SK-N-SH treated with all-trans-retinoic acid at 6 μM for 48 hours (cell line): ENCODE data around the gene RGL4.
"Not testable (repeated sequence)": the region's sequence is repeated elsewhere in the genome, so short reads cannot be mapped to it uniquely, and the experiment has no call there.

Experiments
- ATAC-seq: fragments of 200-7000 bp; cut with Tn5 transposase; 3 replicates; pipeline ENCODE4 v1.9.1; 2020; ENCODE audit warnings: mild to moderate bottlenecking, moderate library complexity
- BACH2 ChIP-seq: fragments of 250-450 bp; sonication (Bioruptor Pico); IDR thresholded peaks from 2 replicates; pipeline ENCODE4 v1.9.0; 2021; ENCODE audit warnings: mild to moderate bottlenecking, borderline replicate concordance
- CREB5 ChIP-seq: fragments of 250-450 bp; sonication (Bioruptor Pico); IDR thresholded peaks from 2 replicates; pipeline ENCODE4 v1.5.1; 2020; ENCODE audit warnings: low read depth, mild to moderate bottlenecking, moderate library complexity
- CSDC2 ChIP-seq: fragments of 250-450 bp; sonication (Bioruptor Pico); IDR thresholded peaks from 2 replicates; pipeline ENCODE4 v1.5.0; 2020; ENCODE audit warnings: mild to moderate bottlenecking, moderate library complexity
- CSRNP3 ChIP-seq: fragments of 250-450 bp; sonication (Bioruptor Pico); IDR thresholded peaks from 2 replicates; pipeline ENCODE4 v1.5.1; 2021; ENCODE audit warnings: mild to moderate bottlenecking, moderate library complexity
- ESRRG ChIP-seq: fragments of 250-450 bp; sonication (Bioruptor Pico); IDR thresholded peaks from 2 replicates; pipeline ENCODE4 v1.6.1; 2021; ENCODE audit warnings: mild to moderate bottlenecking
- GLIS3 ChIP-seq: fragments of 250-450 bp; sonication (Bioruptor Pico); IDR thresholded peaks from 2 replicates; pipeline ENCODE4 v1.5.0; 2020; ENCODE audit warnings: mild to moderate bottlenecking, moderate library complexity
- ISL1 ChIP-seq: fragments of 250-450 bp; sonication (Bioruptor Pico); IDR thresholded peaks from 2 replicates; pipeline ENCODE4 v2.1.2; 2022; ENCODE audit warnings: mild to moderate bottlenecking, moderate library complexity
- OSR1 ChIP-seq: fragments of 250-450 bp; sonication (Bioruptor Pico); IDR thresholded peaks from 2 replicates; pipeline ENCODE4 v1.8.0; 2022; ENCODE audit warnings: moderate library complexity, mild to moderate bottlenecking, inconsistent platforms
- PATZ1 ChIP-seq: fragments of 250-450 bp; sonication (Bioruptor Pico); IDR thresholded peaks from 2 replicates; pipeline ENCODE4 v1.8.0; 2020; ENCODE audit warnings: mild to moderate bottlenecking, moderate library complexity, borderline replicate concordance
- POU6F1 ChIP-seq: fragments of 250-450 bp; sonication (Bioruptor Pico); IDR thresholded peaks from 2 replicates; pipeline ENCODE4 v1.8.0; 2021; ENCODE audit warnings: low read depth, mild to moderate bottlenecking, moderate library complexity, borderline replicate concordance
- RARB ChIP-seq: fragments of 250-450 bp; sonication (Bioruptor Pico); IDR thresholded peaks from 2 replicates; pipeline ENCODE4 v1.8.0; 2021; ENCODE audit warnings: mild to moderate bottlenecking, moderate library complexity
- SNAI2 ChIP-seq: fragments of 250-450 bp; sonication (Bioruptor Pico); IDR thresholded peaks from 2 replicates; pipeline ENCODE4 v1.5.0; 2020; ENCODE audit warnings: mild to moderate bottlenecking, moderate library complexity
- TCF4 ChIP-seq: fragments of 250-450 bp; sonication (Bioruptor Pico); IDR thresholded peaks from 2 replicates; pipeline ENCODE4 v1.8.0; 2021; ENCODE audit warnings: mild to moderate bottlenecking, moderate library complexity, borderline replicate concordance
- TOX ChIP-seq: fragments of 250-450 bp; sonication (Bioruptor Pico); IDR thresholded peaks from 2 replicates; pipeline ENCODE4 v1.8.0; 2021; ENCODE audit warnings: mild to moderate bottlenecking, moderate library complexity, borderline replicate concordance
- TSHZ2 ChIP-seq: fragments of 250-450 bp; sonication (Bioruptor Pico); IDR thresholded peaks from 2 replicates; pipeline ENCODE4 v1.5.0; 2020; ENCODE audit warnings: mild to moderate bottlenecking, moderate library complexity
- ZC3H10 ChIP-seq: fragments of 250-450 bp; sonication (Bioruptor Pico); IDR thresholded peaks from 2 replicates; pipeline ENCODE4 v1.5.1; 2021; ENCODE audit warnings: mild to moderate bottlenecking, moderate library complexity
- ZFP3 ChIP-seq: fragments of 250-450 bp; sonication (Bioruptor Pico); IDR thresholded peaks from 2 replicates; pipeline ENCODE4 v1.5.0; 2020; ENCODE audit warnings: mild to moderate bottlenecking, moderate library complexity
- ZNF565 ChIP-seq: fragments of 450-650 bp; formaldehyde crosslinking; conservative IDR thresholded peaks from 2 replicates; pipeline ENCODE4 v1.5.0; 2020; ENCODE audit warnings: low read depth, mild to moderate bottlenecking, moderate library complexity
- ZNF70 ChIP-seq: fragments of 450-650 bp; formaldehyde crosslinking; IDR thresholded peaks from 2 replicates; pipeline ENCODE4 v1.5.0; 2020; ENCODE audit warnings: mild to moderate bottlenecking, moderate library complexity

The RGL4 gene

GRCh38 chr22:23657727-23658126 is 33.1 kb upstream of the RGL4 start:
- TF ChIP-seq POU6F1 (CRISPR knock-in tag), result no peak
- TF ChIP-seq GLIS3 (CRISPR knock-in tag), result no peak
- no peak for TF ChIP-seq TSHZ2
- no peak for TF ChIP-seq CREB5 (CRISPR knock-in tag)
- TF ChIP-seq ESRRG (CRISPR knock-in tag), result no peak
- no peak for TF ChIP-seq BACH2 (CRISPR knock-in tag)
- TF ChIP-seq, all 23 proteins: peak for 0
- no peak for ATAC-seq

GRCh38 chr22:23660381-23660780 is 30.4 kb upstream of the RGL4 start:
- not testable (repeated sequence) for ATAC-seq

- peak; percentile 18; the same call in 2 of the 3 replicates for ATAC-seq
Observed at GRCh38 chr22:23670378-23671295, 20.2 kb upstream of the RGL4 start.

GRCh38 chr22:23671387-23671786 is 19.4 kb upstream of the RGL4 start:
- ATAC-seq, result not testable (repeated sequence)

More at GRCh38 chr22:23670378-23671295, 20.2 kb upstream of the RGL4 start:
- no peak for TF ChIP-seq OSR1
- no peak for TF ChIP-seq ESRRG (CRISPR knock-in tag)
- no peak for TF ChIP-seq ZFP3
- TF ChIP-seq TOX (CRISPR knock-in tag), result no peak
- no peak for TF ChIP-seq ZNF70 (CRISPR knock-in tag)
- TF ChIP-seq ZNF565 (CRISPR knock-in tag), result no peak
- TF ChIP-seq RARB (CRISPR knock-in tag), result no peak
- no peak for TF ChIP-seq CSDC2 (CRISPR knock-in tag)
- no peak for TF ChIP-seq PATZ1 (CRISPR knock-in tag)
- no peak for TF ChIP-seq TCF4
- TF ChIP-seq ZC3H10 (CRISPR knock-in tag), result no peak
- no peak for TF ChIP-seq ISL1 (CRISPR knock-in tag)
- TF ChIP-seq SNAI2, result no peak
- TF ChIP-seq CSRNP3, result no peak
